HG03139 (cell line): Measurements from ENCODE around the gene SV2A.

Experiments used
- ATAC-seq: cut with Tn5 transposase; IDR thresholded peaks from one replicate; pipeline ENCODE4 v1.9.1; 2021; ENCODE audit not compliant: unreplicated experiment

SV2A gene

GRCh38 chr1:149931212-149931790 is 13.7 kb upstream of the SV2A start:
- no peak for ATAC-seq

- no peak for ATAC-seq
Measured at GRCh38 chr1:149929856-149930255, 12.2 kb upstream of the SV2A start.

GRCh38 chr1:149928401-149928724 is 10.7 kb upstream of the SV2A start:
- ATAC-seq: no peak

DNA sequence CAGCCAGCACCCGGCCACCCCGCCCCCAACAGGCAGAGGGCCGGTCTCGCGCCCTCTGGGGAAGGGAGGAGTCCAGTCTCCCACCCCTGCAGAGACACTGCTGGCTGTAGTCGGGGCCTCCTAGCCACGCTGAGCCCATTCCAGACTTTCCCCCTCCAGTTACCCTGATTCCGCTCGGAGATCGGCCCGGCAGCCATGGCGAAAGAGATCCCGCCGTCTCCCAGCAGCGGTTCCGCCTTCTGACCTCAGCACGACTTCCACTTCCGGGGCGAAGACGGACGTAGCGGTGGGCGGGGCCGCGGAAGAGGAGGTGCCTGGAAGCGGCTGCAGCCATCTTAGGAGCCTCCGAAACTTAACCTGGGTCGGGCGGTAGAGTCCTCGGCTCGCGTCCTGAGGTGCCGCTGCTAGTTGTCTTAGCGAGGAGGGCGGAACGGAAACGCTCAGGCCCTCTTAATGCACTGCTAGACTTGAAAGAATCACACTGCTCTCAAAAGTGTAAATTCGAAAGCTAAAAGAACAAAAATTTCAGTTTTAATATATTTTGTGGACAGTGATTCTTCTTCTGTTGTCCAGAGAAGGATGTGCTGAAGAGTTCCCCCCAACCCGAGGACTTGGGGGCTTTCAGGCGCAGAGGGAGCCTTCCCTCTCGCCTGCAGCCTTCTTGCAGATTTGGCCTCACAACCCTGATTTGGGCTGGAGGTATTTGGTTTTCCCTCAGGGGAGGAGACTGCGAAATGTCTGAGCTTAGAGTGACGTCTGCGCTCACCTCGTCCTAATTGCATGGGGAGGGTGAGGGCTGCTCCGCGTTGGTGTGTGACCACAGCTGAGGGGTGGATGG is 10.1 kb upstream of the SV2A start, which contains the start of gene SF3B4:
Gene SF3B4, minus strand, starts transcription at position 241 of the 838 bp plus-strand sequence. Its CDS starts 44 bp downstream, at position 197.
- ATAC-seq: peak; percentile 90

DNA sequence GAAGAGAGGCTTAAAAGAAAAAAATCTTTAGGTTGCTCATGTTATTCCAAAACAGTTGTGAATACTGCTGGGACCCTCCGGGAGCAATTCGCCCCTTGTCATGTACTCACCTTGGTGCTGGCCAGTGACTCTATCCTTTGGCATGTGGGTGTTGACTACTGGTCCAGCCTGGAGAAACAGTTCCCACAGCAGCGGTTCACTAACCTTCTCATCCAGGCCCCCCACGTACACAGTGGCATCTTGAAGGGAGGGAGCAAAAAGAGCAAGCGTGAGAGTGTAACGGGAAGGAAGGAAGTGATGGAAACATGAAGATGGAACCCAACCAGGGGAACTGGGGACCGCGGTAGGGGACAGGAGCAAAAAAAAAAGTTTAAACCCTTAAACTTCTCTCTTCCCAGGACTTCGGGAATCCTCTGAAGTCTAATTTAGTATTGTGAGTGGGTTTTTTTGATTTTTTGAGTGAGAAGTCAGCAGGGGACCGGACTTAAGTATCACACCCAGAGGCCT is 9.5 kb upstream of the SV2A start:
- ATAC-seq: no peak

- no peak for ATAC-seq
Measured at GRCh38 chr1:149926296-149926695, 8.7 kb upstream of the SV2A start.

DNA sequence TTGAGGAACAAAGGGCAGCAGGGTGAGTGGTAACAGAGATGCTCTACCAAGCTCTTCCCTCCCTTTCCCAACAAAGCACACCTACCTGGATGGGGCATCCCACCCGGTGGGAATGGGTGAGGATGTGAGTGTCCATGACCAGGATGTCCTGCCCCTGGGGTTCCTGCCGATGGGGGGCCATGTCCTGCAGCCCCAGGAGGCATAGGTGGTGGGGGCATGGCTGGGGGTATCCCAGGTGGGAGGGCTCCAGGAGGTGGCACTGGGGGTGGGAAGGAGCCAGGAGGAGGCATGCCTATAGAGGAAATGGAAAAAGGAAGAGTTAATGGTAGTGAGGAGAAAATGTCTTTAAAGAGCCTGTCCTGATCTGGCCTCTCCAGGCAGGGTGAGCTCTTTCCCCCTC is 8.1 kb upstream of the SV2A start:
- ATAC-seq: no peak

DNA sequence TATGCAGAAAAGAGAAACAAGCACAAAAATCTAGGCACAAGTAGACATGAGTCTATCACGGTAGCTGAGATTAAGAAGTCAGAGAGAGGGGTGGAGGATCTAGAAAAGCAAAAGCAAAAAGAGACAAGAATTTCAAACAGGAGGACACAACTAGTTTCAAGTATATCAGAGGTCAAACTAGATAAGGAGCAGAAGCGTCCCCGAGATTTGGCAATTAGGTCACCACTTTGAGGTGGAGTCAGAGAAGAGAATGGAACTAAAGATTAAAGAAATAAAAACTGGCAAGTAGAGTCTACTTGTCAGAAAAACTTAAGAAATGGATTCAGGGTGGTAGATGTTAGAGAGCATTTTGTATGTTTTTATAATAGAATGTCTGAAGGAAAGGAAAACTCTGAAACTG is 7.7 kb upstream of the SV2A start:
- ATAC-seq: no peak

- no peak for ATAC-seq
Measured at GRCh38 chr1:149923626-149924025, 6.0 kb upstream of the SV2A start.

DNA sequence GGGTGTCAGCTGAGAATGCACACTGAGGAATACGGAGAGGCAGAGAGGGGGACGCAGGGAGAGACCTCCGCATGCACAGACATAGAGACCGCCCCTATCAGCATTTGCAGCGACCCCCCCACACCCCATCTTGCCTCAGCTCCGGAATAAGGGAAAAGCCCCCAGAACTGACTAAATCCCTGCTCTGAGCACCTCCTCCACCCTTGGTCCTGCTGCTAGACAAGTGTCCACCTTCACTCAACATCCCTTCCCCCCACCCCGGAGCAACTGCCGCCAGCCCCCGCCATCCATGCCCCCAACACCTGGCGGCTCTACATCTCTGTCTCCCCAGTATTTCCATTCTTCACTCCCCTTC is 769 bp downstream of the SV2A start:
- ATAC-seq: no peak

GRCh38 chr1:149916193-149916897 is 1.3 kb downstream of the SV2A start:
- no peak for ATAC-seq

- no peak for ATAC-seq
Measured at GRCh38 chr1:149915429-149916192, 2.0 kb downstream of the SV2A start.

DNA sequence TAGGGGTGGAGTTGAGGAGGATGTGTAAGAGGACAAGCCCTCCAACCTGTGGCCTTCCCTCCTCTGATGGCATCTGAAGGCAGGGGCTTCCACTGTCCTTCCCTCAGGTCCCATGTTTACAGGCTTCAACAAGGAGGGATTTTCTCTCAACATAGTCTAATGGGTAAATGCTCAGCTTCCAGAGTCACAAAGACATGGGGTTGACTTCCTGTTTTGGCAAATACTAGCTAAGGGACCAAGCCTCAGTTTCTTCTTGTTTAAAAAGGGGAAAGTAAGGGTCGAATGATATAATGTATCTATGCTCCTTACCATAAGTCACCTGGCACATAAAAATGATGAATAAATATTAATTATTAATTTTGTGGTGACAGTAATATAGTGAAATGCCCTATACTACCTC is 3.1 kb downstream of the SV2A start:
- ATAC-seq: no peak

GRCh38 chr1:149906570-149907075 is 11.0 kb downstream of the SV2A start:
- no peak for ATAC-seq

- ATAC-seq: no peak
Measured at GRCh38 chr1:149903836-149904491, 13.7 kb downstream of the SV2A start.

GRCh38 chr1:149899460-149900284 is 18.0 kb downstream of the SV2A start, which contains the start of gene BOLA1:
TSS of gene BOLA1 (plus strand) at chr1:149899568. CDS start at chr1:149900060, 492 bp downstream.
- peak; percentile 90 for ATAC-seq

DNA sequence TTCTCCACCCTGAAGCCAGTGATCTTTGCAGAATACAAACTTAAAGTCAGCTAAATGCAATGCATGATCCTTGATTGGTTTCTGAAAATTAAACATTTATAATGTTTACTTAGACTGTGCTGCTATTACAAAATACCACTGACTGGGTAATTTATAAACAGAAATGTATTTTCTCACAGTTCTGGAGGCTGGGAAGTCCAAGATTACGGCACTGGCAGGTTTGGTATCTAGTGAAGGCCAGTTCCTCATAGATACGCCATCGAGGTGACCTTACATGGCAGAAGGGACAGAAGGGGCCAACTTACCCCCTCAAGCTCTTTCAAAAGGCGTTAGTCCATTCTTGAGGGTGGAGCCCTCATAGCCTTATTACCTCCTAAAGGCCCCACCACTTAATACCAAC is 21.1 kb downstream of the SV2A start:
- no peak for ATAC-seq

GRCh38 chr1:149888999-149889289 is 28.7 kb downstream of the SV2A start:
- no peak for ATAC-seq

DNA sequence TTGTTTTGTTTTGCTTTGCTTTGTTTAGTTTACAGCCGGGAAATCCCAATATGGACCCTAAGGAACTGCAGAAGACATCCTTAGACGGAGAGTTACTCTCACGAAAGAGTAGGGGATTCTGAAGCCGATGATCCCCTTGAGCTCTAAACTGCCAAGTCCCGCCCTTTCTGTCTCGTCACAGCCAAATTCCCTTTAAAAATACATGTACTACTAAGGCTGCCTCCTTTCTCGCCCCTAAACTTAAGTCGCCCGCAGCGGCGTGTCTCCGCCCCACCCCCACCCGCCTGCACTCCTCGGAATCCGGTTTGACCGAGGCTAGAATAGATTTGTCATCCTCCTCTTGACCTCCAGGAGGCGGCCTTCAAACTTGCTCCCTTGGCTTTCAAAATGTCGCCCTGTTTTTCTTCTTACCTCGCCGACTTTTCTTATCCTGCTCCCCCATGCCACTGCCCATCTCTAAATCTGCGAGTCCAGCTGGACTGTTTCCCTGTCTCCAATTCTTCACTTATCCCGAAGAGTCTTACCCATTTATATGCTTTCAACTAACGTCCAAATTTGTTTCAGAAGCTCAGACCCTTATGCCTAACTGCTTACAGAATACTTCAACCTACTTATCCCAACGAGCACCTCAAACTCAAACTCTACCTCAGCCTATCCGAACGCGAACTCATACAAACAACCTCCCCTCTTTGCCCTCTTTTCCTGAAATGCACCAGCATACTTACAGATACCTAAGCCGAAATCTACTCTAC is 29.2 kb downstream of the SV2A start:
- ATAC-seq: peak; percentile 13
